WI38 (cell line): ENCODE results near the gene ABCC9.

Experiments used
- H3K4me3 ChIP-seq: 2 replicates; pipeline ENCODE4 v1.5.1; 2011; ENCODE audit warnings: low read depth, mild to moderate bottlenecking, control low read depth, low read length
- TF ChIP-seq, protein P1 (sequence below): IDR thresholded peaks from 2 replicates; pipeline ENCODE4 v1.5.1; 2012; ENCODE audit warnings: low read depth, mild to moderate bottlenecking, control low read depth, low read length

The ABCC9 gene

DNA sequence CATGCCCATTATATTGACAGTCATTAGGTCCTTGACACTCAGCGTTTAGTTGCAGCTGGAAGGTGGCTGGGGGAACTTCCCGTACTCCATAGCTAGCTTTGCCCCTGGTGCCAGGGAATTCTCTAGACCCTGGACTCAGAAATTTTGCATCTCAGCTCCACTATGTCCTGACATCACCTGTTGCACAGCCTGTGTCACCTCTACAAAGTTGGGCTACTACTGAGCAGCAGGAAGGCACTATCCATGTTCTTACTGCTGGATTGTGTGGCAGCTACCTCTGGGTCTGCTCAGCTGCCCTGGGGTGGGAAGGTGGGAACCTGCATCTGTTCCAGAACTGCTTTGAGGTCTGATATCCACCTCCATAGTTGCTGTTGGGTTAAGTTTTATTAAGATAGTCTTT lies 177.7 kb downstream of the ABCC9 start:
- TF ChIP-seq, protein P1, sequence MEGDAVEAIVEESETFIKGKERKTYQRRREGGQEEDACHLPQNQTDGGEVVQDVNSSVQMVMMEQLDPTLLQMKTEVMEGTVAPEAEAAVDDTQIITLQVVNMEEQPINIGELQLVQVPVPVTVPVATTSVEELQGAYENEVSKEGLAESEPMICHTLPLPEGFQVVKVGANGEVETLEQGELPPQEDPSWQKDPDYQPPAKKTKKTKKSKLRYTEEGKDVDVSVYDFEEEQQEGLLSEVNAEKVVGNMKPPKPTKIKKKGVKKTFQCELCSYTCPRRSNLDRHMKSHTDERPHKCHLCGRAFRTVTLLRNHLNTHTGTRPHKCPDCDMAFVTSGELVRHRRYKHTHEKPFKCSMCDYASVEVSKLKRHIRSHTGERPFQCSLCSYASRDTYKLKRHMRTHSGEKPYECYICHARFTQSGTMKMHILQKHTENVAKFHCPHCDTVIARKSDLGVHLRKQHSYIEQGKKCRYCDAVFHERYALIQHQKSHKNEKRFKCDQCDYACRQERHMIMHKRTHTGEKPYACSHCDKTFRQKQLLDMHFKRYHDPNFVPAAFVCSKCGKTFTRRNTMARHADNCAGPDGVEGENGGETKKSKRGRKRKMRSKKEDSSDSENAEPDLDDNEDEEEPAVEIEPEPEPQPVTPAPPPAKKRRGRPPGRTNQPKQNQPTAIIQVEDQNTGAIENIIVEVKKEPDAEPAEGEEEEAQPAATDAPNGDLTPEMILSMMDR = no peak
- H3K4me3 ChIP-seq = no peak overlapping the region

DNA sequence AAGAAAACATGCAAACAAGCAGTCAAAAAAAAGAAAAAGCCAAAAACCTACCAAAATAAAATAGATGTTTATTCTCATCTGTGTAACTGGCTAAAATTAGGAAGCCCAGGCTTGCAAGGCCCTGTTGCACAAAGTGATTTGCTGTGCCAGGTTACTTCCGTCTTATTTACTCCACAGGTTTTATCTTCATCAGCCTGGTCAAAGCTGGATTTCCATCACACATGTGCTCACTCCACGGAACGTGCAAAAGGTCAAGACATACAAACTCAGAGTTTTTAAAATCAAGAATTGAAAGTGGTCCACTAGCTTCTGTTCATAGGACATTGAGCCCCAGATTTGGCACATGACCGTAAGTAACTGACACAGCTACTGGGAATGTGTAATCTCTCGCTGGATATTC lies 181.5 kb downstream of the ABCC9 start:
- no peak overlapping the region for H3K4me3 ChIP-seq
- TF ChIP-seq, protein P1 = no peak

DNA sequence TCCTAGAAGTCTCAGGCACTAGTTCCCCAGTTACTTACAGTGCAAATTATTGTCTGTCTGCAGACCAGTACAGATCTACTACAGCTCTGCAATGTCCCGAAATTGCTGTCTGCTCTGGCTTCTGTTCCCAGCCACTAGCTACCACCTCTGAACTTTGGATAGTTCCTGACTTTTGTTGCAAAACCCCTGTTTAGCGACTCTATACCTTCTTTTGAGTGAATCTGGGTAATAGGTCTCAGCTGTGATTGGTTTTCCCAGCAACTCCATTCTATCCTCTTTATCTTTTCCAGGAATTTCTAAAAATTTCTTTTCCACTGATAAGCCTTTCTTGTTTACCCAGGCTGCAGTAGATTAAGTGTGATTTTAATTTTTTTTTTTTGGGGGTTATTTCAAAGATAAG lies 183.5 kb downstream of the ABCC9 start:
- H3K4me3 ChIP-seq = no peak overlapping the region
- TF ChIP-seq, protein P1 = no peak

DNA sequence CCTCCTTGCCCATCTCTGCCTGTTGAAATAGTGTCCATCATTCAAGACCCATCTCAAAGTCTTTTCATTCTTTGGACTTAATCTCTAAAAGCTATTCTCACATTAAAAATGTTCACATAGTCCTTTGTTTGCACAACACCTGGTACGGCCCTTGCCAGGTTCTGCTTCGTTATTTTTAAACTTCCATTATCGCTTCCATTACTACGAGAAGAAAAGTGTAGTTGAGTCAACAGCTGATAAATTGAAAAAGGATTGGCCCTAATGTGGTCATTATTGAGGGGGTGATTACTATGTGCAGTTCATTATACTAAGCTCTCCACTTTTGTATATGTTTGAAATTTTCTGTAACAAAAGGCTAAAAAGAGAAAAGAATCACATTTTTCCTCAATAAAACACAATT lies 184.5 kb downstream of the ABCC9 start:
- TF ChIP-seq, protein P1 = no peak
- no peak overlapping the region for H3K4me3 ChIP-seq

DNA sequence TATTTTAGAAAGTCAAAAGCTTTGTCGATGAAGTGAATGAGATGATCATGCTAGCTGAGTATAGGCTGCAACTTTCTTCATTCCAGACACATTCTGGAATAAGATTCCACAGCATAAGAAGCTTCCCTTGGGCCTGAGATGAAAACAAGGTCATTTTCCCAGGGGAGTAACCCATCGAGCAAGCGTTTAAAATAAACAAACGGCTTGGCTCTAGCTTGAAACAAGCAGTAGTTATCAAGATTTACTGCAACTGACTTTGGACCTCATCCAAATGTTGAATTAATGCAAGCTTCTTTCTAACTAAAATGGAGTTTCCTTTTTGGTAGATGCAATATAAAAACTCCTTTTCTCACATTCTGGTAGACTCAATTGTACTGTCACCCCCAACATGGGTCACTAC lies 189.7 kb downstream of the ABCC9 start:
- TF ChIP-seq, protein P1 = no peak
- no peak overlapping the region for H3K4me3 ChIP-seq
